Renal cortex interstitium (tissue), 11 donors: ENCODE data around the gene FUT8. TPM values are rescaled to one million over a fixed set of nuclear protein-coding genes. Genes with fewer than 3 reads are reported as not detected.

ENCODE experiments used
- DNase-seq, 11 donors: peaks; one replicate each; pipeline ENCODE4 v3.0.0-alpha.2; 2013; ENCODE audit warnings: low read depth in 9 of 11, low spot score in 4 of 11; ENCODE audit errors: extremely low read depth in 1 of 11
- polyA plus RNA-seq, 3 donors: library from polyadenylated mRNA; unstranded; fragments of 120-200 nt; gene quantifications; one replicate each; pipeline ENCODE4 v1.2.1, GENCODE V29; 2013; ENCODE audit not compliant: insufficient read length in 3 of 3

FUT8 gene
- polyA plus RNA-seq, 3 donors = 16.4 to 19.5 (median 17.6) TPM

- no peak for DNase-seq
Measured at GRCh38 chr14:65580973-65581372, 168.4 kb downstream of the FUT8 start.

GRCh38 chr14:65581378-65581777 lies 168.8 kb downstream of the FUT8 start:
- DNase-seq = no peak

GRCh38 chr14:65581799-65582198 lies 169.3 kb downstream of the FUT8 start:
- no peak for DNase-seq

GRCh38 chr14:65585216-65585615 lies 172.7 kb downstream of the FUT8 start:
- no peak for DNase-seq

GRCh38 chr14:65588426-65589140 lies 176.1 kb downstream of the FUT8 start:
- no peak for DNase-seq

GRCh38 chr14:65594153-65594881 lies 181.8 kb downstream of the FUT8 start:
- DNase-seq = no peak

GRCh38 chr14:65594882-65595237 lies 182.3 kb downstream of the FUT8 start:
- DNase-seq = no peak

- no peak for DNase-seq
Measured at GRCh38 chr14:65599375-65599774, 186.8 kb downstream of the FUT8 start.

GRCh38 chr14:65600742-65601141 lies 188.2 kb downstream of the FUT8 start:
- no peak for DNase-seq

- no peak for DNase-seq
Measured at GRCh38 chr14:65604535-65604934, 192.0 kb downstream of the FUT8 start.

- DNase-seq = no peak
Measured at GRCh38 chr14:65604936-65605335, 192.4 kb downstream of the FUT8 start.

GRCh38 chr14:65606460-65606859 lies 193.9 kb downstream of the FUT8 start:
- no peak for DNase-seq

GRCh38 chr14:65613131-65613650 lies 200.7 kb downstream of the FUT8 start:
- no peak for DNase-seq

GRCh38 chr14:65618996-65619395 lies 206.5 kb downstream of the FUT8 start:
- DNase-seq = no peak

- DNase-seq = no peak
Measured at GRCh38 chr14:65620195-65620594, 207.7 kb downstream of the FUT8 start.

GRCh38 chr14:65622703-65623102 lies 210.2 kb downstream of the FUT8 start:
- no peak for DNase-seq

- no peak for DNase-seq
Measured at GRCh38 chr14:65623759-65624158, 211.2 kb downstream of the FUT8 start.

GRCh38 chr14:65627315-65627714 lies 214.8 kb downstream of the FUT8 start:
- no peak for DNase-seq

- no peak for DNase-seq
Measured at GRCh38 chr14:65628664-65629063, 216.1 kb downstream of the FUT8 start.

GRCh38 chr14:65631040-65631439 lies 218.5 kb downstream of the FUT8 start:
- DNase-seq = no peak

- DNase-seq = no peak
Measured at GRCh38 chr14:65632487-65632886, 220.0 kb downstream of the FUT8 start.
